Stimulated activated CD8-positive, alpha-beta memory T cell treated with anti-CD3 and anti-CD28 coated beads, Interleukin-2, amount 100 ng/mL, for 1 hour (primary cell): ENCODE data around the gene FSD1.
A peak's percentile ranks its signal among the peaks of the same experiment; 100 is the strongest.
"Not testable (repeated sequence)": the region's sequence is repeated elsewhere in the genome, so short reads cannot be mapped to it uniquely, and the experiment has no call there.

Experiments used
- DNase-seq, 2 donors: peaks; one replicate each; pipeline ENCODE4 v3.0.0-alpha.2; 2020; ENCODE audit warnings: low read depth in 2 of 2

FSD1 gene

GRCh38 chr19:4345342-4346019, 41.1 kb downstream of the FSD1 start:
- DNase-seq, result no peak

- DNase-seq, result no peak
These were observed 41.6 kb downstream of the FSD1 start for GRCh38 chr19:4346020-4346383.

DNA sequence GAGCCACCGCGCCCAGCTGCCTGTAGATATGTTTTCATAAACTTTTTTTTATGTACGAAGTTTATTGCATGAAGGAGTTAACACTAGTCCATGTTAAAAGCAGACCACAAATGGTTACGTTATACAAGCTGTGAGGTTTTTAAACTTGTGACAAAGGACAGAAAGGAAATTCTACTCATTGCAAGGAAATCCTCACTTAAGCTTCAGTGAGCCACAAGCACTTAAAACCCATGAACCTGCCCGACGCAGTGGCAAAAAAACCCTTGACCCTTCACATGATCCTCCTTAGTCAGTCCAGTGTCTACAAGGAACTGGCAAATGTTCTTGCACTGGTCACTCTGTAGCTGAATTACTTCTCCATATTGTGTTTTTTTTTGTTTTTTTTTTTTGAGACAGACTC, 43.1 kb downstream of the FSD1 start:
- DNase-seq, result no peak

- DNase-seq, result not testable (repeated sequence)
These were observed 44.8 kb downstream of the FSD1 start for GRCh38 chr19:4349225-4349624.

DNA sequence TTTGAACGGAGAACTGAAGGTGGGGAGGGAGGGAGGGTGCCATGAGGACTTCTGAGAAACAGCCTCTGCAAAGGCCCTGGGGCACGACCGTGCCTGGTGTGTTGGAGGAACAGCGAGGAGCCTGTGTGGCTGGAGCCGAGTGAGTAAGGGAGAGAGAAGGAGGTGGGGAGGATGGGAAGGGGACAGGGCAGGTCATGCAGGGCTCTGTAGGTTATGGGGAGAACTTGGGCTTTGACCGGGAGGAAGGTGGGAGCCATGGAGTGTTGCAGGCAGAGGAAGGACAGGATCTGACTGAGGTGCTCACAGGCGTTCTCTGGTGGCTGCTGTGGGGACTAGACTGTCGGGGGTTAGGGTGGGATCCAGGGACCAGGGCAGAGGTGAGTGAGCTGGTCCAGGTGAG, 45.7 kb downstream of the FSD1 start:
- no peak for DNase-seq

DNA sequence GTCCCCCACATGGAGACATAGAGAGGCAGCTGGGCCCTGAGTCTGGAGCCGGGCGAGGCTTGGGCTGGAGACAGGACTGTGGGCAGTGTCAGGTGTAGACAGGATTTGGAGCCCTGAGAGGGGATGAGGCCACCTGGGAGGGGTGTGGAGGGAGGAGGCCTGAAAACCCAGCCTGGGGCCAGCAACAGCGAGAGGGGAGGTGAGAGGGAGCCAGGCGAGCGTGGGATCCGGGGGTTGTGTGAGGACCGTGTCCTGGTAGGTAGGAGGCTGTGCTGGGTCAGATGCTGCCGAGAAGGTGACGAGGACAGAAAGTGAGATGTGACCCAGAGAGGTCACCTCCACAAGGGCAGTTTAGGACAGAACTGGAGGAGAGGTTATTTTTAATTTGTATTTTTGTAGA, 46.3 kb downstream of the FSD1 start:
- no peak for DNase-seq

DNA sequence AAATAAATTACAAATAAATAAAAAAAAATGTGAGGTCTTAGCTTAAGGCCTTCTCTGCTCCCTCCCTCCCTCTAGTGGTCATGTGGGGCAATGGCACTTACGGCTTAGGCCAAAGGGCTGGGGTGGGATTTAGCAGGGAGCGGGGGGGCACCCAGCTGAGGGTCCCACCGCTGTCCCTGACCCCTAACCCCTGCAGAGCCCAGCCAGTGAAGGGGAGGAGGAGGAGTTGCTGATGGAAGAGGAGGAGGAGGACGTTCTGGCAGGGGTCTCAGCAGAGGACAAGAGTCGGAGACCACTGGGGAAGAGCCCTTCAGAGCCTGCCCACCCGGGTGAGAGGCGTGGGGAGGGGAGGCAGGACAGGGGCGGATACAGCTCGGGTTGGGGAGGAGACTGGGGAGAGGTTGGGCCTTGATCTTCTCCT, 48.3 kb downstream of the FSD1 start:
- DNase-seq, result peak in 1 of 2 donors; percentile 35

DNA sequence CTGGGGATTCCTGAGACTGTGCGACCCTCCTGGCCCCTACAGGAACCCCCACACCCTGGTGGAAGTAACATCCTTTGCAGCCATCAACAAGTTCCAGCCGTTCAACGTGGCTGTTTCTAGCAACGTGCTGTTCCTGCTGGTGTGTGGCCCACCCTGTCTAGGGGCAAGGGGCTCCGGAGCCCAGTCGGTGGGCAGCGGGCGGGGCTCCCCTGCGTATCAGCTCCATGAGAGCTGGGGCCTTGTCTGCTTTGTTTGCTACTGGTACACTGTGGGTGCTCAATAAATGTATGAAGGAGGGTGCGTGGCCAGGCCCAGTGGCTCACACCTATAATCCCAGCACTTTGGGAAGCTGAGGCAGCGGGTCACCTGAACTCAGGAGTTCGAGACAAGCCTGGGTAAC, 49.9 kb downstream of the FSD1 start:
- no peak for DNase-seq

DNA sequence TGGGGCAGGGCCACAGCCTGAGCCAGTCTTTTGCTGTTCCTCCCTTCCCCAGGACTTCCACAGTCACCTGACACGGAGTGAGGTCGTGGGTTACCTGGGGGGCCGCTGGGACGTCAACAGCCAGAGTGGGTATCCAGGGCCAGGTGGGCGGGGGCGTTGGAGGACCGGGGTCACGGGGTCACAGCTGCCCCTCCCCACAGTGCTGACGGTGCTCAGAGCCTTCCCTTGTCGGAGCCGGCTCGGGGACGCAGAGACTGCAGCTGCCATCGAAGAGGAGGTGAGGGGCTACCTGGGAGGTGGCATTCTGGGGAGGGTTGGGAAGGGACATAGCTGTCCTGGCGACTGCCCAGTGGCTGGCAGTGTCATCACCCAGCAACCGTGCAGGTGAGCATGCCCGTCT, 50.5 kb downstream of the FSD1 start:
- no peak for DNase-seq

DNA sequence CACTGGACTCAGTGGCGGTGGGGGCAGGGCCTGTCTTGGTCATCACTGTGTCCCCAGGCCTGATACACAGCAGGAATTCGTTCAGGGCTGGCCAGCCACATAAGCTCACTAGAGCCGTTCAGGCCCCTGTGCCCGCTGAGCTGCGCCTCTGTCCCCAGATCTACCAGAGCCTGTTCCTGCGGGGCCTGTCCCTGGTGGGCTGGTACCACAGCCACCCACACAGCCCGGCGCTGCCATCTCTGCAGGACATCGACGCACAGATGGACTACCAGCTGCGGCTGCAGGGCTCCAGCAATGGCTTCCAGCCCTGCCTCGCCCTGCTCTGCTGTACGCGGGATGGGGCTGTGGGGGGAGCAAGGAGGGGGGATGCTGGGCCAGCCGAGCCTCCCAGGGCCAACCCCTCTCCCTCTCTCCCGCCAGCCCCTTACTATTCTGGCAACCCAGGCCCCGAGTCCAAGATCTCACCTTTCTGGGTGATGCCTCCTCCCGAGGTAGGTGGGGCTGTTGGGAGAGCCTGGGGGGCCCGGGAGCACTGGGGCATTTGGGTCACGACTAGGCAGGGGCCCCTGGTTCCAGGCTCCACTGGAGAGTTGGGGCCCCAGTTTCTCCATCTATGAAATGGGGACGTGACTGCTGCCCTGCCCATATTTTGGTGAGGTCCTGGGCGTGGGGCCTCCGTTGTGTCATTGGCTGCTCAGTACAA, 52.8 kb downstream of the FSD1 start:
- no peak for DNase-seq

- DNase-seq, result no peak
These were observed 53.5 kb downstream of the FSD1 start for GRCh38 chr19:4357921-4358326.

DNA sequence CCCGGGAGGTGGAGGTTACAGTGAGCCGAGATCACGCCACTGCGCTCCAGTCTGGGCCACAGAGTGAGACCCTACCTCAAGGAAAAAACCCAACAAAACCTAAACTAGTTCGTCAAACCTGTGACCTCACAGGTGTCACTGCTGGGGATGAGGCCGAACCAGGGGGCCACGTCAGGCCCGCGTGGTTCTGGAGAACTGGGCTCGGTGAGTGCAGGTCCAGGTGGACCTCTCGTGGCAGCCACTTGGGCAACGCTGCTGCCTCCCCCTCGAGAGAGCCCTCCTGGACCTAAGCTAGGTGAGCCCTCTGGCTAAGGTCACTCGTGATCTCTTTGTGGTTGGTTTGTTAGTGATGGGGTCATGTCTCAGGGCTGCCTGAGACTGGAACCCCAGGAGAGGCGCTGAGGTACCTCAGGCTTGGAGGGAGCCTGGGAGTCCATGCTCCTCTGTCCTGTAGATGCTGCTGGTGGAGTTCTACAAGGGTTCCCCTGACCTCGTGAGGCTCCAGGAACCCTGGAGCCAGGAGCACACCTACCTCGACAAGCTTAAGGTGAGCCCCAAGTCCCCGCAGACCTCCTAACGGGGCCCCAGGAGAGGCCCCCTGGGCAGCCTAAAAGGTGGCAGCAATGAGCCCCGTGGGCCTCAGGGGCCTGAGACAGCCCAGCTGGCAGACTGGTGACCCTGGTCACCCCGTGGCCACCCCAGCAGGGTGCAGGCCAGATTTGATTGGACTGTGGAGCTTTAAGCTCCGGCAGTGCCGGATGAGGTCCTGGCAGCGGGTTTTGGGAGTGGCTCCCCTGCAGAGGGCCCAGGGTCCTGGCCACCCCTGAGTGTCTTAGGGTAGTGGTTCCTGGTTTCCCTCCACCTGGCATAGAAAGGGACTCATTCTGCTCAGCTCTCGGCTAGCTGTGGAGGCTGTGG, 54.6 kb downstream of the FSD1 start:
- no peak for DNase-seq

DNA sequence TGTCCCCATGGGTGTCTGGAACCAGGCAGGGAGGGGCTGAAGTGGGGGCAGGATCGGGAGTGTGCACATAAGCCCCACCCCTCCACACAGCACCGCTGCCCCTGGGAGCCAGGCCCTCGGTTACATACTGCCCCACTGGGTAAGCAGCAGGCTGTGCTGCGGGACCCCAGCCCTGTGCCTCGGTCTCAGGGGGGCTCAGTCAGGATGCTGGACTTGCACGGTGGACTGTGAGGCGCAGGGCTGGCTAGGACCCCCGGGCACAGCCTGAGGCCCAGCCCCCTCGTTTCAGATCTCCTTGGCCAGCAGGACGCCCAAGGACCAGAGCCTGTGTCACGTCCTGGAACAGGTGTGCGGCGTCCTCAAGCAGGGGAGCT, 55.2 kb downstream of the FSD1 start:
- DNase-seq, result no peak

DNA sequence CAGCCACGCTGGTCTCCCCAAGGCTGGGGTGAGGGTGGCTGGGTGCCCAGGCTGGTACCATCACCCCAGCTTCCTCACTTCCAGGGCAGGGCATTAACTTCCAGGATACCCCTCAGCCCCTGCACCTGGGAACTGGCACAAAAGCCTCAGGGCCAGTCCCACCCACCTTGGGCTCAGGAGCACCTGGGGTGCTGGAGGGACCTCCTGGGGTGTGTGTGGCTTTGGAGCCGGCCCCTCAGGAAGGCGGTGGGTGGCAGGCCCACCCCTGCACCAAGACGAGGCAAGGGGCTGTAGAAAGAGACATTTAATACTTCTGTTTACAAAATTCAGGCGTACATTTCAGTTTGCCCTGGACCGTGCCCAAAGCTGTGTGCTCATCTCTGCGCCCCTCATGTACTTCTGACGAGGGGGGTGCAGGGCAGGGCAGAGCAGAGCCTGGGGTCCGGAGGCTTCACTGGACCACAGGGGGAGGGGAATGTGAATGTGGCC, 55.7 kb downstream of the FSD1 start:
- no peak for DNase-seq

DNA sequence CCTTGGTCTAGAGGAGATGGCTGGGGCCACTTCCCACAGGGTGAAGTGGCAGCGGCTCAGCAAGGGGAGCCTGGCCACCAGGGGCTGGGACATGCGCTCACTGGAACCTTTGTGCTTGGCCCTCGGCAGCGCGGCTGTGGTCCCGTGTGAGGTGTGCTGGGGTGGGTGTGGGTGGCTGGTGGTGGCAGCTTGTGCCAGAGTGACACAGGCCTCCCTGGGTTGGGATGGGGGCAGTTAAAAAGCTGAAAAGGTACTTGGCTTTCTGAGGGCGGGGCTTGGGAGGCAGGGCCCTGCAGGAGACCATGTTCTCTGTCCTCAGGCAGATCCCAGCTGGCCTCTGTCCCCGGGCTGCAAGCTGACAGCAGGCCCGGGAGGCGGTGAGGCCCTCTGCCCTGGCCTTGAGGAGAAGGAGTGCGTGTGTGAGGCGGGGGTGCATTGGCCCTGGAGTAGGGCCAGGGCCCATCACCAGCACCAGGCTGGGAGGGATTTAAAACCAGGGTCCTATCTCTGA, 56.3 kb downstream of the FSD1 start:
- DNase-seq, result no peak

DNA sequence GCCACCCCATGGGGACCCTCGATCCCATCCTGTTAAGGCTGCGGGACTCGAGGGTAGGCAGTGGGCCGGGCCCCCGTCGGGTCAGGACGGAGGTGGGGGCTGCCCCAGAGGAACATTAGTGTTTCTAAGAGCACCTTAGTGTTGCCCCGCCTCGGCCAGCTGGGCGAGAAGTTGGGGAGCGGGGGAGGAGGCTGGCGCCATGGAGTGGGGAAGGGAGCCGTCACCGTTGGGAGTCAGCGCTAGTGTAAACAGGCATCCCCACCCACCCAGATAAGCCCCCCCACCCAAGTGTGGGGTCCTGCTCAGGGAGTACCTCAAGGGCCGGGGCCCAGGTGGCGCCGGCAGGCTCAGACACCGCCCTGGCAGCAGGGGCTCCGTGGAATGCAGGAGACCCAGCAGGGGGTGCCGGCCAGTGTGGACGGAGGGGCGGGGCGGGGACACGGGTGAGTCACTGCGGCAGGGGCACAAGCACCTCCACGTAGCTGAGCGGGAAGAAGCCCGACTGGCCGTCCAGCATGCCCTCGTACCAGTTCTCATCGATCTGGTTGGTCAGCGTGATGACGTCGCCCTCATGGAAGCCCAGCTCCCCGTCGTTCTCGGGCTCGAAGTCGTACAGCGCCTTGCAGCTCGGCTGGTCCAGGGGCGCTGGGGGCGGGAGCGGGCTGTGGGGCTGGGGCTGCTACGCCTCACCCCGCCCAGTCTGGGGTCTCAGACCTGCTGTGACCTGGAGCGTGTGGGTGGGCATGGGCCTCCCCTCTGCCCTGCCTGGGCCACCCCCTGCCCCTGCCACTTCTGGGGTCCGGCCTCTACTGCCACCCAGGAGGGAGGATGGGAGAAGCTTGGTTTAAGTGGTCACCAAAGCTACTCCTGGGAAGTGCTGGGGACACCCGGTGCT, 57.0 kb downstream of the FSD1 start:
- DNase-seq, result no peak

- DNase-seq, result no peak
These were observed 57.9 kb downstream of the FSD1 start for GRCh38 chr19:4362101-4362828.

DNA sequence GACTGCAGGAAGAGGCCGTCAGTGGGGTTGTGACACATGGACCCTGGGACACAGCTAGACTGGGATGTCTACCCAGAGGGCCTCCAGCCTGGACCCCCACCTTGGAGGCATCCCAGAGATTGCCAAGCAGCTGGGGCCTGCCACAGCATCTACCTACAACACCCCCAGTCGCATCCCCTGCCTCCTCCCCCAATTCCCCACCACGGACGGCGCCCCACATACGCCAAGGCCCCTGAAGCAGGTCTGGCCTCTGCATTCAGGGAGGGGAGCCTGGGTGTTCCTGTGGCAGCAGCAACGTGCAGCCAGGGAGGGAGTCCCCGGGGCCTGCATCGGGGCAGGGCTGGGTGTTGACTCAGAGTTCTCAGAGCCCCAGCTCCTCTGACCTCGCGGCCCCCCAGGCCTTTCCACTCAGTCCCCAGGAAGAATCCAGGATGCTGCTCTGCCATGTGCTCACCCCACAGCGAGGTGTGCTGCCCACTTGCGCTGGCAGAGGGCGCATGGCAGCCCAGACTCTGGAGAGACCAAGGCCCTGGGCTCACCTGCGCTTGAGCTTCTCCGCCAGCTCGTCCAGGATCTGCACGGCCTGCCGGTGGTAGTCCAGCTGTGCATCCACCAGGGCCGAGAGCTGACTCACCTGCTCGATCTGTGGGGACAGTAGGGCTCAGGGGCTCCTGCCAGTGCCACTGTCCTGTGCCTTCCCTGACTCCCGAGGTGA, 58.6 kb downstream of the FSD1 start:
- no peak for DNase-seq

DNA sequence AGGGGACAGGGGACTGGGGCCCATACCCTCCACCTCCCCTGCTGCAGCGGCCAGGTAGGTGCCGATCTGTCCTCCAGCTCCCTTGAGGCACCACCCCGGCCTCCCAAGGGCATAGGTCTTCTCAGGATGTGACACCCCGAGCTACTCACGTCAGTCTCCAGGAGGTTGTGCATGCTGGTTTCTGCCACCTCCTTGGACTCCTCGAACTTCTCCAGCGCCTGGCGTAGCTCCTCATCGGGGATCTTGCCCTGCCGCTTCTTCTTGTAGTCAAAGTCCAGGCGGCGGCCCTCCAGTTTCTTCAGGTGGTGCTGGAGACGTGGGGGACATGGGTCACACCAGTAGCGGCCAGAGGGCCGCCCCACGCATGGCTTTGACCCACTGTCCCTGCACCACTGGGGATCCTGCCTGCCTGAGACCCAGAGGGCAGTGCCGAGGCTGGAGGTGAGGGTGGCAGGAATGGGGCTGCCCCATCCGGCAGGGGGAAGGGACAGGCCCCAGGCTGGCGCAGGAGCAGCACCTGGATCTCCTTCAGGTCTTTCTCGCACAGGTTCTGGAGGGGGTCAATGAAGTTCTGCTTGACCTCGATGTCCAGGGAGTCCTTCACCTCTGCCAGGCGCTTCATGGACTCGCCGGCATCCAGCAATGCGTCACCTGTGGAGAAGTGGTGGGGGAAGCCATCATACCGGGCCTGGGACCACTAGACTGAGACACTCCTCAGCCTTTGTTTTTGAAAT, 59.3 kb downstream of the FSD1 start:
- no peak for DNase-seq
